ENCODE measurements around the gene GALNT6. TPM values are rescaled to one million over a fixed set of nuclear protein-coding genes. Genes with fewer than 3 reads are reported as not detected.

GALNT6 gene
- total and polyA plus RNA-seq, 8 donors = 2.7 to 16.6 (median 9.3) TPM

GRCh38 chr12:51368640-51369517 lies 22.3 kb downstream of the GALNT6 start:
- Histone ChIP-seq H3K4me3 (no peak overlapping the region), H3K36me3 (no peaks in the 10 kb centered on the region), H3K27me3 (no peaks in the 10 kb centered on the region), H3K9me3 (no peaks in the 10 kb centered on the region), H3K4me1 (peaks cover 0 to 7% (median 0%) of the 10 kb centered on the region in 3 donors), H3K27ac (no peak overlapping the region)
- WGBS, 2 donors = 77 to 84% methylated on average over 17 of the region's 17 CpGs
- no peak for TF ChIP-seq CTCF (IDR thresholded peaks at IDR 0.05)
- peak in 1 of 6 donors; percentile 27 for DNase-seq
- ATAC-seq = peak in 3 of 4 donors; percentile 20 to 55 (median 47)
- intact Hi-C loops (cut with DNase I) = no loop called here
- FAIRE-seq = no peak

GRCh38 chr12:51365276-51365675 lies 25.9 kb downstream of the GALNT6 start:
- Histone ChIP-seq H3K36me3 (no peaks in the 10 kb centered on the region), H3K4me3 (no peak overlapping the region), H3K4me1 (peaks cover 0 to 4% (median 0%) of the 10 kb centered on the region in 3 donors), H3K9me3 (no peaks in the 10 kb centered on the region), H3K27ac (no peak overlapping the region), H3K27me3 (no peaks in the 10 kb centered on the region)
- FAIRE-seq (no peak), ATAC-seq (no peak), DNase-seq (no peak)
- no peak for TF ChIP-seq CTCF (IDR thresholded peaks at IDR 0.05)
- WGBS, 2 donors = 94 to 95% methylated on average over 9 to 10 of the region's 10 CpGs
- intact Hi-C loops (cut with DNase I) = no loop called here

- no peaks in the 10 kb centered on the region for H3K27me3 ChIP-seq
- no peaks in the 10 kb centered on the region for H3K36me3 ChIP-seq
- no peak overlapping the region for H3K4me3 ChIP-seq
- ATAC-seq (no peak), FAIRE-seq (no peak), DNase-seq (no peak)
- peaks cover 0 to 4% (median 0%) of the 10 kb centered on the region in 3 donors for H3K4me1 ChIP-seq
- intact Hi-C loops (cut with DNase I) = no loop called here
- no peak for TF ChIP-seq CTCF (IDR thresholded peaks at IDR 0.05)
- H3K9me3 ChIP-seq = no peaks in the 10 kb centered on the region
- H3K27ac ChIP-seq = no peak overlapping the region
- 87 to 90% methylated on average over 11 of the region's 11 CpGs for WGBS, 2 donors
These were observed 27.2 kb downstream of the GALNT6 start for GRCh38 chr12:51364001-51364400.

- Histone ChIP-seq H3K4me1 (peaks cover 0 to 4% (median 0%) of the 10 kb centered on the region in 3 donors), H3K27ac (no peak overlapping the region), H3K4me3 (no peak overlapping the region), H3K27me3 (no peaks in the 10 kb centered on the region), H3K9me3 (no peaks in the 10 kb centered on the region), H3K36me3 (no peaks in the 10 kb centered on the region)
- TF ChIP-seq CTCF (IDR thresholded peaks at IDR 0.05) = no peak
- intact Hi-C loops (cut with DNase I) = no loop called here
- WGBS, 2 donors = 88% methylated on average over 2 of the region's 2 CpGs
- DNase-seq (no peak), ATAC-seq (no peak), FAIRE-seq (no peak)
These were observed 28.4 kb downstream of the GALNT6 start for GRCh38 chr12:51362747-51363342.

- DNase-seq (no peak), FAIRE-seq (no peak), ATAC-seq (no peak)
- no peaks in the 10 kb centered on the region for H3K9me3 ChIP-seq
- H3K4me1 ChIP-seq = peaks cover 0 to 4% (median 0%) of the 10 kb centered on the region in 3 donors
- H3K4me3 ChIP-seq = no peak overlapping the region
- intact Hi-C loops (cut with DNase I) = no loop called here
- TF ChIP-seq CTCF (IDR thresholded peaks at IDR 0.05) = no peak
- WGBS, 2 donors = 85 to 91% methylated on average over 6 of the region's 6 CpGs
- H3K36me3 ChIP-seq = no peaks in the 10 kb centered on the region
- H3K27ac ChIP-seq = no peak overlapping the region
- H3K27me3 ChIP-seq = no peaks in the 10 kb centered on the region
These were observed 28.9 kb downstream of the GALNT6 start for GRCh38 chr12:51362307-51362706.

Measured in pancreas (tissue), 10 donors.